Esophagus muscularis mucosa (tissue), 4 donors: ENCODE results near the gene PPP4C. TPM values are rescaled to one million over a fixed set of nuclear protein-coding genes. Genes with fewer than 3 reads are reported as not detected.

Source experiments
- DNase-seq: peaks from one replicate; pipeline ENCODE4 v3.0.0-alpha.2; 2017; ENCODE audit errors: extremely low spot score
- H3K27ac ChIP-seq, 4 donors: fragments of 200-600 bp; sonication (generic); replicated peaks in 1 of 4; 1 replicate in 3 of 4; 2 replicates in 1 of 4; pipeline ENCODE4 v1.5.1; 2016 to 2019; ENCODE audit warnings: mild to moderate bottlenecking in 1 of 4
- H3K27me3 ChIP-seq, 4 donors: fragments of 200-600 bp; sonication (generic); one replicate each; pipeline versions ENCODE4 v1.5.1 to v1.6.0; 2016 to 2019
- H3K36me3 ChIP-seq, 4 donors: fragments of 200-600 bp; sonication (generic); one replicate each; pipeline ENCODE4 v1.5.1; 2016 to 2019
- H3K4me1 ChIP-seq, 4 donors: fragments of 200-600 bp; sonication (generic); one replicate each; pipeline ENCODE4 v1.5.1; 2016 to 2019
- H3K4me3 ChIP-seq, 4 donors: fragments of 200-600 bp; sonication (generic); 1 replicate in 2 of 4; 2 replicates in 2 of 4; pipeline ENCODE4 v1.5.1; 2016 to 2019; ENCODE audit warnings: mild to moderate bottlenecking in 4 of 4, moderate library complexity in 1 of 4
- H3K9me3 ChIP-seq, 4 donors: fragments of 200-600 bp; sonication (generic); 1 replicate in 3 of 4; 2 replicates in 1 of 4; pipeline ENCODE4 v1.5.1; 2016 to 2019
- EP300 ChIP-seq: sonication (generic); formaldehyde crosslinking; IDR thresholded peaks from one replicate; pipeline ENCODE4 v1.6.1; 2017; ENCODE audit warnings: antibody characterized with exemption
- POLR2A ChIP-seq: fragments of 450-650 bp; IDR thresholded peaks from one replicate; pipeline ENCODE4 v1.6.1; 2017; ENCODE audit warnings: antibody characterized with exemption, moderate library complexity, mild to moderate bottlenecking, low read depth
- POLR2AphosphoS5 ChIP-seq, 2 donors: sonication (generic); formaldehyde crosslinking; IDR thresholded peaks; one replicate each; pipeline ENCODE4 v1.6.1; 2017; ENCODE audit warnings: antibody characterized with exemption in 2 of 2
- WGBS: methylation state at CpG from one replicate; pipeline ENCODE4 v1.1.5; 2018; 5-methylcytosine and 5-hydroxymethylcytosine counted together
- intact Hi-C: fragments of 100-400 bp; cut with DNase I; formaldehyde crosslinking; loops from one replicate; pipeline ENCODE4 v1.15.1; 2023
- total RNA-seq, 4 donors: library from RNA; depleted of rRNA; stranded (reverse); fragments of >200 nt; gene quantifications; one replicate each; pipeline versions ENCODE4 v1.1.0 to v1.2.1, GENCODE V29; 2016
- TF ChIP-seq, protein P1 (sequence below), 3 experiments: fragments of 200-600 bp in 2 of 3; fragments of 450-650 bp in 1 of 3; sonication (generic) in 2 of 3; IDR thresholded peaks; one replicate each; pipeline ENCODE4 v1.5.1; 2017 to 2019; ENCODE audit warnings: antibody characterized with exemption in 3 of 3, mild to moderate bottlenecking in 2 of 3, moderate library complexity in 1 of 3

Gene PPP4C
- total RNA-seq, 4 donors from 2014 or later = 43.6 to 61.3 (median 51.5) TPM

DNA sequence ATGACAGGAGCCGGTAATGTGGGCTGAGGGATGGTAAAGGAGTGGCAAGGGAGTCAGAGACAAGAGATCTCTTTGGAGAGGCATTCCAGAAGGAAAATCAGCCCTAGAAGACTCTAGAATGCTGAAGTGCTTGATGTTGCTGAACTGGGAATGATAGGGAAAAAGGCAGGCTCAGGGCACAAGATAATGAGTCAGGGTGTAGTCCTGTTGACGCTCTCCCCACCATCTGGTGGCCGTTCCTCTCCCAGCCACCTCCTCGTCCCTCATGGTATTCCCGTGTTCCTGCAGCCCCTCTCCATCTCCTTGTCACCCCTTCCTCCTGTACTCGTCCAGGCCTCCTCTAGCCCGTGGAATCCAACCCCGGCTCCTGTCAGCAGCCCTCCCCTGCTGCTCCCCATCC lies 21.3 kb upstream of the PPP4C start:
- H3K27me3 ChIP-seq = no peaks in the 10 kb centered on the region
- no peaks in the 10 kb centered on the region for H3K36me3 ChIP-seq
- no peak overlapping the region for H3K27ac ChIP-seq
- no peak for TF ChIP-seq POLR2AphosphoS5 (IDR thresholded peaks at IDR 0.05)
- no peak for TF ChIP-seq EP300
- TF ChIP-seq, protein P1, sequence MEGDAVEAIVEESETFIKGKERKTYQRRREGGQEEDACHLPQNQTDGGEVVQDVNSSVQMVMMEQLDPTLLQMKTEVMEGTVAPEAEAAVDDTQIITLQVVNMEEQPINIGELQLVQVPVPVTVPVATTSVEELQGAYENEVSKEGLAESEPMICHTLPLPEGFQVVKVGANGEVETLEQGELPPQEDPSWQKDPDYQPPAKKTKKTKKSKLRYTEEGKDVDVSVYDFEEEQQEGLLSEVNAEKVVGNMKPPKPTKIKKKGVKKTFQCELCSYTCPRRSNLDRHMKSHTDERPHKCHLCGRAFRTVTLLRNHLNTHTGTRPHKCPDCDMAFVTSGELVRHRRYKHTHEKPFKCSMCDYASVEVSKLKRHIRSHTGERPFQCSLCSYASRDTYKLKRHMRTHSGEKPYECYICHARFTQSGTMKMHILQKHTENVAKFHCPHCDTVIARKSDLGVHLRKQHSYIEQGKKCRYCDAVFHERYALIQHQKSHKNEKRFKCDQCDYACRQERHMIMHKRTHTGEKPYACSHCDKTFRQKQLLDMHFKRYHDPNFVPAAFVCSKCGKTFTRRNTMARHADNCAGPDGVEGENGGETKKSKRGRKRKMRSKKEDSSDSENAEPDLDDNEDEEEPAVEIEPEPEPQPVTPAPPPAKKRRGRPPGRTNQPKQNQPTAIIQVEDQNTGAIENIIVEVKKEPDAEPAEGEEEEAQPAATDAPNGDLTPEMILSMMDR (IDR thresholded peaks at IDR 0.05) = no peak
- no peak for TF ChIP-seq POLR2A
- no peak for DNase-seq
- no peaks in the 10 kb centered on the region for H3K9me3 ChIP-seq
- H3K4me3 ChIP-seq = no peak overlapping the region
- intact Hi-C loops = no loop called here
- peaks cover 9 to 25% (median 16%) of the 10 kb centered on the region in 4 donors for H3K4me1 ChIP-seq
- 80% methylated on average over 8 of the region's 8 CpGs for WGBS

DNA sequence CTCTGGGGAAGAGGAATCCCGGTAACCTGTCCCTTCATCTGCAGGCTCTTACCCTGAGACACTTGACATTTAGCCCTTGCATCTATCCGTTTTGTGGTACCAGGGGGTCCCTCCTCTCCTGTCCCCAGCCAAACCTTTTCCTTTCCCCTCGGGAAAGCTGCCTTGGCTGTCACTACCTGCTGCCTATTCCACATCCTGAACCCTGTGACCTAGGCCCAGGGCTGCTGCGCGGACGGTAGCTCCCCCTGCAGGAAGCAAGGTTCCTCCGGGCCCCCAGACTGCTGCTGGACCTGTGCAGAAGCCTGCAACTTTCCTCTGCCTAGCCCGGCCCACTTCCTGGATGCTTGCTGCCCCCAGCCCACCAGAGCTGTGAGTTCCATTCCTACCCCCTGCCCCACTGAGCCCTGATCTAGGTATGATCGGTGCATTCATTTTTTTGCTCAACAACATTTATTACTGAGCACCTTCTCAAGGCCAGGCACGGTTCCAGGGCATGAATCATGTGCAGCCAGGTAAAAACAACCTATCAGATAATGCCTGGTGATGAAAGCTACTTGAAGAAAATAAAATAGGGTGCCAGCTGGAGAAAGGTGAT lies 20.7 kb upstream of the PPP4C start:
- 58% methylated on average over 6 of the region's 10 CpGs for WGBS

DNA sequence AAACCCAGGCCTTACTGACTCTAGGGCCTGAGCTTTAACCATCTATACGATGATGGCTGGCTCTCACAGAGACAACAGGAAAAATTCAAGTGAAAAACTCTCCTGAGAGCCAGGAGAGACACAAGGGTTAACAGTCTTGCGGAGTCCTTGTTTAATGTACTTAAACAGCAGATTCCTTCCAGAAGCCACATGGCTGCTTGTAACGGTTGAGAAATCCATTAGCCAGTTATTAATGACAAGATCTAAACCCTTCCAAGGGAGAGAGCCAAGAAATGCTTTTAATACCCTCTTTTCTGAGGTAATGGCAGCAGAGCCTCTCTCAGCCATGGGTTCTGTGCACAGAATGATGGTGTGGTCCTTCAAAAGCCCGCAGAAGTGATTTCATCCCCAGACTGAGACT lies 15.4 kb upstream of the PPP4C start:
- 43% methylated on average over 4 of the region's 4 CpGs for WGBS
- Histone ChIP-seq H3K27me3 (no peaks in the 10 kb centered on the region), H3K4me3 (no peak overlapping the region), H3K36me3 (no peaks in the 10 kb centered on the region), H3K9me3 (no peaks in the 10 kb centered on the region), H3K27ac (peak overlapping the region in 3 of 4 donors; percentile 58 to 100 (median 62)), H3K4me1 (peaks cover 14 to 40% (median 37%) of the 10 kb centered on the region in 4 donors)
- TF ChIP-seq, protein P1 (IDR thresholded peaks at IDR 0.05) = no peak
- no peak for TF ChIP-seq EP300
- no peak for TF ChIP-seq POLR2AphosphoS5 (IDR thresholded peaks at IDR 0.05)
- no peak for TF ChIP-seq POLR2A
- DNase-seq = no peak
- intact Hi-C loops = no loop called here

More for the DNA sequence above, 20.7 kb upstream of the PPP4C start:
- no peak for DNase-seq
- Histone ChIP-seq H3K4me3 (no peak overlapping the region), H3K36me3 (no peaks in the 10 kb centered on the region), H3K27ac (no peak overlapping the region), H3K4me1 (peaks cover 9 to 30% (median 19%) of the 10 kb centered on the region in 4 donors), H3K27me3 (no peaks in the 10 kb centered on the region), H3K9me3 (no peaks in the 10 kb centered on the region)
- TF ChIP-seq POLR2A = no peak
- TF ChIP-seq, protein P1 (IDR thresholded peaks at IDR 0.05) = peak in 1 of 3 experiments; percentile 25
- intact Hi-C loops = no loop called here

DNA sequence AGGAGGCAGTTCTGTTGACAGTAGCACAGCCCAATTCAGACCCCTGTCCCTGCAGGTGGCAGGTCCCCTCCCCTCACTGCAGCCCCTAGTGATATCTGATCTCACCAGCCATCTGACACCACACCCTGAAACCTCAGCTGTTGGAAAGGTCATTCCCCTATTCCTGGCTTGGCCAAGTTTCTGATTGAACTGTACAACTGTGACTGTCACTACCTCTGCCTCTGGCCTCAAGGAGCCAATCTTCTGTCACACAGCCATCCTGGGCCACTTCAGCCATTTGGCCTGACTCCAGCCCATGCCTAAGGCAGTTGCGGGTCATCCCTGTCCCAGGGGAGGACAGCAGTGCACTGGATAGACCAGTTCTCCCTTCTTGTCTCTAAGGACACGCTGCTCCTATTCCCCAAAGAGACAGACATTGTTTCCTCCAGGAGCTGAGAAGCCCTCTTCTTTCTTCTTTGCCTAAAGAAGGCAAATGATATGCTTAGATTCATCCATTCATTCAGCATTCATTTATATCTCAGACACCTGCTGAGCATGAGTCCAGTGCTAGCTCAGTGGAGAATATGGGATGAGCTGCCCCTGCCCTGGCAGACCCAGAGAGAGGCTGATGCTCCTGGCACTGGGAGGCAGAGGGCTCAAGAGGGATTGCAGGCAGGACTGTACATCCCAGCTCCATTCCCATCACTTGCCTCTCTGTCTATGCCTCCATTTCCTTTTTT lies 14.8 kb upstream of the PPP4C start:
- 58% methylated on average over 2 of the region's 2 CpGs for WGBS
- Histone ChIP-seq H3K36me3 (no peaks in the 10 kb centered on the region), H3K27ac (peak overlapping the region in 3 of 4 donors; percentile 58 to 100 (median 62)), H3K4me1 (peaks cover 14 to 40% (median 37%) of the 10 kb centered on the region in 4 donors), H3K4me3 (no peak overlapping the region), H3K27me3 (no peaks in the 10 kb centered on the region), H3K9me3 (no peaks in the 10 kb centered on the region)
- TF ChIP-seq POLR2AphosphoS5 (IDR thresholded peaks at IDR 0.05) (no peak), EP300 (no peak), POLR2A (no peak)
- TF ChIP-seq, protein P1 (IDR thresholded peaks at IDR 0.05) = no peak
- no peak for DNase-seq
- intact Hi-C loops = no loop called here
